DMS79 treated with DMSO at 0.1 percent for 48 hours (cell line): ENCODE measurements around the gene RPLP2.

Source experiments
- DNase-seq: peaks from one replicate; lab custom pipeline; 2025; lab: John Stamatoyannopoulos, UW

The RPLP2 gene

DNA sequence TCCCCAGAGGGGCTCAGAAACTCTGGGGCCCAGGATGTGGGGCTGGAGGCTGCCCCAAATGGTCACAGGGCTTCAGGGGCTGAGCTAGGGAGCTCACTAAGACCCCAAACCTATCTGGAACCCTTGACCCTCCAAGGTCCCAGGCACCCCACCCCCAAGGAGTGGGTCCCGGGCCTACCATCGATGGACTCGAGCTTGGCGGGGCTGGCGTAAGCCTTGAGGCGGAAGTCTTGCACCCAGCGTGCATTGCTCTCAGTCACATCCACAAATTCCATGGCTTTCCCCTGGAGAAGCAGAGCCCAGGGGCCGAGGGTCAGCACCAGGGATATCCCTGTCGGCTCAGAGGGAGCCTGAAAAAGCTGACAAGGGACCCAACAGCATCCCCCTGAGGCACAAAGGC, 35.9 kb upstream of the RPLP2 start:
- DNase-seq: no peak

DNA sequence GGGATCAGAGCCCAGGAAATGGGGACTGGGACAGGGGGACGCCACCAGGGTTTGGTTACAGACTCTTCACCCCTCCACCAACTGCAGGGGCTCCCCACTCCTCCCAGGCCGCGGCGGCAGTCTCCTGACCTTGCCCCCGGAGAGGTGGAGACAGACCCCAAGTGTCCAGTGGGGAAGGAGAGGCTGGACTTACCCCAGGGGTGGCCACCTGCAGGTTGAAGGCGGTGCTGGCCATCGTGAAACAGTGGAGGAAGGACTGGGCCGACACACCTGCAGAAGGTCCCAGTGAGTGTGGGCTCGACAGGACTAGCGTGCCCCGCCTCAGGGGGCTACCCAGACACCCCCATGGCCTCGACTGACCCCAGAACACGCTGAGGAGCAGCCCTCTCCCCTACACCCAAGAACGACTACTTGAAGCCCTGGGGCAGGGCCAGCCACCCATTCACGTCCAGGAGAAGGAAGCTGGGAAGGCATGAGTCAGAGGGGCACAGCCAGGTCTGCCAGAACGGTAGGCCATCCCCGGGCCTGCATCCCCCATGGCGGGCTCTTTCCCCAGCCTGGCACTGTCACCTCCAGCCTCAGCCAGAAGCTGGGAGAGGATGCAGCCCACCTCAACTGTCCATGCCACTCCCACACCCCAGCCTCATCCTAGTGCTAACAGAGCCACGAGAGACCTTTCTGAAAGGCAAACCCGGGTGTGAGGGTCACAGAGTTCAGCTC, 34.7 kb upstream of the RPLP2 start:
- no peak for DNase-seq

DNA sequence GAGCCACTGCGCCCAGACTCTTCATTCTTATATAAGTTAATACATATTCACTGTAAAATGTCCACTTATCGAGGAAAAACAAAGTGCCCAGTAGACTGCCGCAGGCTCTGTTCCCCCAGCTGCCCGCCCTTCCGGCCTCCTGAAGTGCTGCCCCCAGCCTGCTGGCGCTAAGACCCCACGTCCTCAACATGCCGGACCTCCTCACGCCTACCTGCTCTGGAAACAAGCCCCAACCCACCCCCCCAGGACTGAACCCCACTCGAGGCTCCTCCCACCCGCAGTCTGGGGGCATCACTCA, 33.6 kb upstream of the RPLP2 start:
- DNase-seq: no peak

DNA sequence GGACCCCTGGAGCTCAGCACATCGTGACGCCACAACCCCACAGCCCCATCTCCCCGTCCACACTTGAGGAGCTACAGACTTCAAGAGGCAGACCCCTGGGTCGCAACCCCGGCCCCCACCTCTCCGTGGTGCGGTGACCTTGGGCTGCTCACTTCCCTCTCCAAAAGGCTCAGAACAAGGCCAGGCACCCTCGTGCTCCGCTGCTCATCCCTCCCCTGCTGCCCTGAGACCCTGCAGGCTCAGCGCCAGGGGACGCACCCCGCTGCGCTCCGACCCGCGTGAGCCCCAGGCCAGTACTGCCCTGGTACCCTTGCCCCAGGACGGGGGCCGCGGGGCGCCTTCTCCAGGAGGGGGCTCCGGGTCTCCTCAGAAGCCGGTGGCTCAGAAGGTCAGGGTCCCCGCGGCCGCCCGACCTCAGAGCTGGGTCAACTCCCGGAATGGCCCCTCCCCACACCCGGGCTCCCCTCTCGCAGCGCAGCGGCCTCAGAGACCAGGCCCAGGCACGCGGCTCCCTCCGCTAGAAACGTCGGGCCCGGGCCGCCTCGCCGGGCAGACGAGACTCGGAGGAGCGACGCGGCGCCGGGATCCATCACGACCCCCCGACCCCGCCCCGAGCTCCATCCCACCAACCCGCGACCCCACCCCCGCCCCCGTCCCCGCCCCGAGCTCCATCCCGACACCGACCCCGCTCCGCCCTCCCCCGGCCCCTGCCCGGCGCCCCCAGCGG, 33.0 kb upstream of the RPLP2 start:
- no peak for DNase-seq

DNA sequence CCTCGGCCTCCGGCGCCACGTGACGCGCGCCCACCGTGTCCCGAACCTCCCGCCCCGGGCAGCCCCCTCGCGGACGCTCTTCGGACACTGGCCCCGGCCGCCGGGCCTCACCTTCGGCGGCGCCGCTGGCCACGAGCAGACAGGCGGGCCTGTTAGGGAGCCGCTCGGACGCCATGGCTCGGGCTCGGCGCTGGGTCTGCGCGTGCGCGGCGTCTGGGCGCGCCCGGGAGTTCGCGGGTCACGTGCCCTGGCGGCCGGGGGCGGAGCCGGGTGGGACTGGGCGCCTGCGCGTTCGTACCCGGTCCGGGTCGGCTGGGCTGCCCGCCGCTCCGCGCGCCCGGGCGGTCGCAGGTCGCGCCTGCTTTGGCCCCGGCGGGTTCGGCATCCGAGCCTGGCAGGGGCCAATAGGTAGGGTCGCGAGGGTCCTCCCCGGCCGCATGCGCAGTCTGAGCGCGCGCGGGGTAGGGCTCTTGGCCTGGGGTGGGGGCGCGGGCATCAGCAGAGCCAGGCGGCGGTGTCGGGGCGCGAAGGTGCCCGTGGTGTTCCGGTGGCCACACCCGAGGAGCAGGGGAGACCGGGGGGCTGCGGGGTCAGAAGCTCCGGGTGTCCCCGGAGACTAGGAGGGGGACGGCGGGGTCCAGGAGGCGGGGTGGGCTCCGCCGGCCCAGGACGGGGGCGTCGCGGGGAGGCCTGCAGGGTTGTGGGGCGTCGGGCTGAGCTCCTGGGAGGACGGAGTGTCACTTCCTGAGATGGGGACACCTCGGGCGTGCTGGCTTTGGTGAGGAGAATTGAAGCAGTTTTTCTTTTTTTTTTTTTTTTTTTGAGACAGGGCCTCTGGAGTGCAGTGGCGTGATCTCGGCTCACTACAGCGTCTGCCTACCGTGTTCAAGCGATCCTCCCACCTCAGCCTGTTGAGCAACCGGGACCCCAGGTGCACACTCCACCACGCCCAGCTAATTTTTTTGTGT, 32.2 kb upstream of the RPLP2 start, which contains the start of gene GATD1:
Gene GATD1, minus strand, starts transcription at position 200 of the 968 bp plus-strand sequence. Its CDS starts 25 bp downstream, at position 175.
- DNase-seq: peak; percentile 39

DNA sequence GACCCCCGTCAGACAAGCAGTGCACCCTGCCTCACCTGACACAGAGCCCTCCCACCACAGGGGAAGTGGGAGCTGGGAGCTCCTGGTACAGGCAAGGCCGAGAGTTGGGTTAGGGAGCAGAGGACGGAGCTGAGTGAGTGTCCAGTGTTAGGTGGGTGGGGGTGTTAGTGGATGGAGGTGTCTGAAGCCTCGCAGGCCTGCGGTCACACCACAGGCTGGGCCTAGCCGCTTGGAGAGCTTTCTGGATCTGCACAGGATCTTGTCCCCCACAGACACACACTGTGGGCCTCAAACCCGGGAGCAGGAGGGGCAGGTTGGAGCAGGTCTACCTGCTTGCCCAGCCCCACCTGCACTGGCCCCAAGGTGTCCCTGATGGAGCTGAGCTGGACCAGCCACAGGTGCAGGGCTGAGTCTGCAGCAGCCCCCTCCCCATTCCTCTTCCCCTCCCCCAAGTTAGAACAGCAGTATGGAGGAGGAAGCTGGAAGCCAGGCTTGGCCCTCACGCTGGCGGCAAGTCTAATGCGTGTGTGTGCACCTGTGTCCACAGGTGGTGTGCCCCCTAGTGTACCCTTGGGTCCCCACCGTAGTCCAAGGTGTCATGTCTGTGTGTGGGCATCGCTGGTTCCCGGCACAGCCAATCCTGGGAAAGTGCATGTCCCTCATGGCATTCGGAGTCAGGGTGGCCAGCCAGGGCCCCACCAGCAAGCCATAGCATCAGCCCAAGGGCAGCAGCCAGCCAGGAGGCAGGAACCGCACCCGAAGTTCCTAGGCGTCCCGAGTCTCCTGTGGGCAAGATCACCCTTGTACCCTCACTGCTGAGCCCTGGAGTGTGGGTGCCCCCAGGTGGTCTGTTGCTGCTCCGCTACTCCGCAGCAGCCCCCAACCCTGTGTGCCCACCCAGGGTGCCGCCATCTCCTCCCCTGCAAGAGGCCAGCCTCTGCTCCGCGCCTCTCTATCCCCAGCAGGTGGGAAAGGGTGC, 30.5 kb upstream of the RPLP2 start:
- no peak for DNase-seq

DNA sequence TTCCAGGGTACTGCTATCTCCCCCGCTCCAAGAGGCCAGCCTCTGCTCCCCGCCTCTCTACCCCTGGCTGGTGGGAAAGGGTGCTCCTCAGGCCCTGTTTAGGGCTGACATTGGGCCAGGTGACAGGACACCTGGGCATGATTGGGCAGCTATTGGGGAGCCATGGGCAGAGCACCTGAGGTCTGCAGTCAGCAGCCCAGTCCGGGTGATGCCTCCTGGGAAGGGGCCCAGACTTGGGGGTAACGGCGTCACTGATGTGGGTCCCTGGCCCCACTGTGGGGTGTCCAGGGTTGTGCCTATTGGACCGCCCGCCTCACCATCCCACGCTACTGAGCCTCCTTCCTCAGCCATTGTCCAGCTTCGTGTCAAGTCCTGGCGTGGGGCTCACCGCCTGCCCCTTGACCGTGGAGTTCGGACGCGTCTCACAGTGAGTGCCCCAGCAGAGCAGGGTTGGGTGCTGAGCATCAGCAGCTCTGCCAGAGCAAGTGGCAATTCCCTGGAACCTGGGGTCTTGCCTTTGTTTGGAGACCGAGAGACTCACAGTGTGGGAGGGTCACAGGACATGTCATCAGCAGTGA, 29.7 kb upstream of the RPLP2 start:
- DNase-seq: no peak

DNA sequence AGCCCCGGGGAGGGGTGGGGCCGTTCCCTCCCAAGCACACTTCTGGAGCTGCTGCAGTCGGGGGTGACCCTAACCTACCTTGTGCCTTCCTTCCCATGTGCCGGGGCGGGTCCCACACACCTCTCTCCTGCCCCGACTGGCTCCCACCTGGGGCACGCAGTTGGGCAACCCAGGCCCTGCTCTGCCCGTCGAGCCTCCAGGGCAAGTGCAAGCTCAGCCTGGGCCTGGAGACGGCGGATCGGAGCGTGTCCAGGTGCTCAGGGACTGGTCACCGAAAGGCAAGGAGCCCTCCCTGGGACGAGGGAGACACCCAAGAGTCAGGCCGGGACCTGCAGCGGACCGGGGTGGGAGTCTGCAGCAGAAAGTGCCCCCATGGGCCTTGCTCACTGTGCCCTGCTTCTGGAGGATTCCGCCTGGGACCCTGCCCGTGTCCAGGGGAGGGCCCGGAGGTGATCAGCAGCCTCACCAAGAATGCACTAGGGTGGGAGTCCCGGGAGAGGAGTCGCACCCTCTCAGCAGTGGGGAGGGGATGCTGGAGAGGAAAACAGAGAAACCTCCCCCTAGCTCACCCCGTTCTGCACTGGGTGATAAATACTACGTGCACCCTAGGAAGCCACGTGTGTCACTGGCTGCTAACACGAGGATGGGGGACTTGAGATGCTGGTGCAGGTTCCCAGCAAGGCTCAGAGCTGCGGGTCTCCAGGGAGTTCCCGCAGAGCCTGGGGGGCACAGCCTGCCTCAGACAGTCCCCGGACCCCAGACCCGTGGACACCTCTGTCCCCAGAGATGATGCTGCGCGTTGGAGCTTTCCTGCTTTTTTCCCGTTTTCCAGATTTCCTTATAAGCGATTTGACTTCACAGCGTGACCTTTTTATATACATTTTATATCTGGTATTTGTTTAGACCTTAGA, 27.2 kb upstream of the RPLP2 start:
- no peak for DNase-seq

DNA sequence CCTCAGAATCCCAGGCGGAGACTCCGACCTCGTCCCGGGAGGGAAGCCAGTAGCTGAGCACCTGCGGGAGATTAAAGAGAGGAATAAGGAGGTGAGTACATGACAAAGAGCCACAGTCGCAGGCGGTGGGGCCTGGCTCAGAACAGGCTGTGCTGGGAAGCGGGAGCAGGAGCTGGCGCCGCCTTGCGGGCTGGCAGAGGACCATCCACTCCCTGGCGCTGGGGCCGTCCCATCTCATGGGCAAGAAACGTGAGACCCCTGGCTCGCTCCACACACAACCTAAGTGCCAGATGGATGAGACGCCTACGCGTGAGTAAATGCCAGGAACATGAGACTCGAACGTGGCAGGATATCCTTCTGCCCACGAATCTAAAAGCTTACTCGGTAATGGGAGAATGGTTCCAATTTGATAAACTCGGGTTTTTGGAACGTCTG, 26.2 kb upstream of the RPLP2 start:
- peak; percentile 66 for DNase-seq

DNA sequence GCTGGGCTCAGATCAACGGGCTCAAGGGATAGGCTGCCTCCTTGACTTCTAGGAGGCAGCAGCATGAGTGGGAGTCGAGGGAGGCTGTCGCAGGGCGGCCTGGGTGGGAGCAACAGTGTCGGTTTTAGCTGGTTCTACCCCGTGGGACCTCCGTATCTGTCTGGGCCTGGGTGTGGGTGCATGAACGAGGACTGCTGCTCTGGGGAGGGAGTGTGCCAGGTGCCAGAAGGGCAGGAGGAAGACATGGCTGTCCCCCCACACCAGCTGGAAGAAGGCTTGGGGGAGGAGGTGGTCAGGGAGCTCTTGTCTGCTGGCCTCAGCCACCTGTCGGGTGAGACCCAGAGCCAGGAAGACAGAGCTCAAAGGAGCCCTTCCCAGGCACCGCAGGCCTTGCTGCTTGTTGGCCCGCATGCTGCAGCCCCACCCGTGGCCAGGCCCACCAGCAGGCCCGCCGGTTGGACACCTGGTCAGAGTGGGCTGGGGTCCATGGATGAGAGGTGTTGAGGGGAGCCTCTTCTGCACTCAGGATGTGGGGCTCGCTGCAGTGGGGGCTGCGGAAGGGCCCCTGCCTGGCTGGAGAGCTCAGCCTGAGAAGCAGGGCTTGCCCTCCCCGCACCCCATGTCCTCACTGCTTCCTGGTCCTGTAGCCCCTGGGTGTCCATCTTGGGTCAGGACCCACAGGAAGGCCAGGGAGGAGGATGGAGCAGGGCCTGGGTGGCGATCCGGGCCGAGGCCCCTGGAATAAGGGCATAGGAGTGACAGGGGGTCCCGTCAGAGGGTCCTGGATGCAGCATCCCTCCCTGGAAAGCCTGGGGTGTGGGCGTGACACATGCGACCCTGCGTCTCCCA, 23.3 kb upstream of the RPLP2 start:
- DNase-seq: no peak

DNA sequence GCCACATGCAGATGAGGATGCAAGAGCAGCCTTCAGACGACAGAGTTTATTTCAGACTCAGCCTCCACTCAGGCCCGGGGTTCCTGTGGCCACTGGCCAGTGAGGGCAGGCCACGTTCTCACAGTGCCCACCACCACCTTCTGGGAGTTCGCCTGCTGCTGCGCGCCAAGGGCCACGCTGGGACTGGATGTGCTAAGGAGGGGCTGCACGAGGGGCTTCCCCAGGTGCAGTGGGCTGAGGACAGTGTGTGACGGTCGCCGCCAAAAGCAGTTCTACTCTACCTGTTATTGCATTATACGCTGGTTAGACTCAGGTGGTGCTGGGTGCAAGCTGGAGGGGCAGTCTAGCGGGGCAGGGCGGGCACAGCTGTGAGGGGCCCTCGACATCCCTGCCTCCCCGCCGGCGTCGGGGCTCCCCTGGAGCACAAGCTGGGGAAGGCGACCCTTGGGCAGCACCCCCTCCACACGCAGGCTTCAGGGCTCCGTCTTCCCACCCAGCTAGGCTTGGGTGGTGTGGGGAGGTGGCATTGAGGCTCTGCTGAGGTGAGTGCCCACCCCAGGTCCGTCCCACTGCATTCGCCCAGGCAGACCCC, 22.6 kb upstream of the RPLP2 start:
- no peak for DNase-seq

DNA sequence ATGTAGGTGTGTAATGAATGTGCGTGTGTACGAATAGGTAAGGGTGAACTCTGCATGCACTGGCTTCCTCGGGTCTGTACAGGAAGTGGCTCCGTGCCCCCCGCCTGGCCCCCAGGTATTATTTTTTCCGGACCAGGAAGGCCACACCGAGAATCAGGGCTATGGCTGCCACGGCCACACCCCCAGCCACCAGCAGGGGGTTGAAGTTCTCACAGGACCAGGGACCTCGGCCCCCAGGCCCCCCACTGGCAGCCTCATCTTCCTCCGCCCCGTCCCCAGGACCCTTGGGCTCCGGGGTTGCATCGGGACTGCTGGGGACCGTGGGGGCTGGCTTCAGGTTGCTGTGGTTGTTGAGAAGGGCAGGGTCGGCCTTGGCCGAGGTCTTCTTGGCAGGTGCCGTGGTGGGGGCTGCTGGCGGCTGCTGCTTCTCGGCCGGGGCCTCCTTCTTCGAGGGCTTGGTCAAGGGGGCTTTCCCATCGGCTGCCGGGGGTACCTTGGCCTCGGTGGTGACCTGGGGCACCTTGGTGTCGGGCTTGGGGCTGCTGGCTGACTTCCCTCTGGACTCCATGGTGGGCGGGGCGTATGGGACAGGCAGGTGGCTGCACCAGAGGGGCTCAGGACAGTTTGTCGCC, 21.6 kb upstream of the RPLP2 start:
- DNase-seq: no peak

DNA sequence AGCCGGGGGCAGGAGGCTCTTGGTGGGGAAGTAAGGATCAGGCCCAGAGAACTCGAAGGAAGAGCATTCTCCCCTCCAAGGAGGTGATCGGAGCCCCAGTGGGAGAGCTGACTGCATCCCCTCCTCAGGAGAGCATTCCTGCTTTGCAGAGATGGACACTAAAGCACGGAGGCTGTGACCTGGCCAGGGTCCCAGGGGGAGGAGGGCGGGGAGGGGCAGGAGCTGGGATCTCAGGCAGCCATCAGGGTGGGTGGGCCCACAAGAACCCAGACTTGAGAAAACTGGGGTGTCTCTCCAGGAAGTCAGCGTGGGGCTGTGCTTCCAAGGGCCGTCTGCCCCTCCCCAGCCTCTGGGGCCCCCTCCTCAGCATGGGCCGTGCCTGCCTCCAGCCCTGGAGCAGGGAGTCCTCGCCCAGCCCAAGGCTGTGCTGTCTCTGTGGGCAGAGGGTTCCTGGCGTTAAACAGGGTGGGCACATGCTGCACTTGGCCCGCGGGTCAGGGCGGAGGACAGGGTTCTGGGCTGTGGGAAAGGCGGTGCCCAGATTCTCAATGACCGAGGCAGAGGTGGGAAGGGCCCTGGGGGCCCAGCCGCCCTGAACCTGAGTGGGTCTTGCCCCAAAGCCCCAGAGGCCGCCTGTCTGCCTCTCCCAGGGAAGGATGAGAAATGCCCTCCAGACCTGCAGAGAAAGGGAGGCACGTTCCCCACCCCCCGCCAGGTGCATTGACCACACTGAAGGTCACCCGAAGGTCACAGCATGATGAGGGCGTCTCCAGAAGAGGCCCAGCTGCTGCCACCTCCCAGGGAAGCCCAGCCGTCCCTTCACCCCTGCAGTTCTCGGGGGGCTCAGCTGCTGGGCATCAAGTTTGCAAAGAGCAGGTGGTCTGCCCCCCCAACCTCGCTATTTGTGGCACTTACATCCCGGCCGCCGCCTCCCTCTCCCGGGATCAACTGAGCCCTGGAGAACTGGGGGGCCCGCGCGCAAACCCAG, 20.5 kb upstream of the RPLP2 start:
- DNase-seq: no peak

DNA sequence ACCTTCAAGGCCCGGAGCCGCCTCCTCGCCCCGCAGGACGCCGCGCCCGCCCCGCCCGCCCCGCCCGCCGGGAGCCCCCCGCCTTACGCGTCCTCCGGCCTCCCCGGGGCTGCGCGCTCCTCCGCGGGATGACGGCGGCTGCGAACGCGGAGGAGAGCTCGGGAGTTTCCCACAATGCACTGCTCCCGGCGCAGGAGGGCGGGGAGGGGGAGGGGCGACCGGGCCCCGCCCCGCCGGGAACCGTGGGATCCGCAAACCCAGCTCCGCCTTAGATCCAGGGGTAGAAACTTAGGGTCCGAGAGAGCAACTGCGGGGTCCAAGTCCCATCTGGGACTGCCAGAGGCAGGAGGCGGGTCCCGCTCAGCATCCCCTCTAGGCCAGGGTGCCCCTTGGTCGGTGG, 19.8 kb upstream of the RPLP2 start, which contains the start of gene CEND1:
Gene CEND1, minus strand, starts transcription at position 148 of the 400 bp plus-strand sequence. CDS start 1,514 bp downstream, outside the sequence.
- DNase-seq: no peak

DNA sequence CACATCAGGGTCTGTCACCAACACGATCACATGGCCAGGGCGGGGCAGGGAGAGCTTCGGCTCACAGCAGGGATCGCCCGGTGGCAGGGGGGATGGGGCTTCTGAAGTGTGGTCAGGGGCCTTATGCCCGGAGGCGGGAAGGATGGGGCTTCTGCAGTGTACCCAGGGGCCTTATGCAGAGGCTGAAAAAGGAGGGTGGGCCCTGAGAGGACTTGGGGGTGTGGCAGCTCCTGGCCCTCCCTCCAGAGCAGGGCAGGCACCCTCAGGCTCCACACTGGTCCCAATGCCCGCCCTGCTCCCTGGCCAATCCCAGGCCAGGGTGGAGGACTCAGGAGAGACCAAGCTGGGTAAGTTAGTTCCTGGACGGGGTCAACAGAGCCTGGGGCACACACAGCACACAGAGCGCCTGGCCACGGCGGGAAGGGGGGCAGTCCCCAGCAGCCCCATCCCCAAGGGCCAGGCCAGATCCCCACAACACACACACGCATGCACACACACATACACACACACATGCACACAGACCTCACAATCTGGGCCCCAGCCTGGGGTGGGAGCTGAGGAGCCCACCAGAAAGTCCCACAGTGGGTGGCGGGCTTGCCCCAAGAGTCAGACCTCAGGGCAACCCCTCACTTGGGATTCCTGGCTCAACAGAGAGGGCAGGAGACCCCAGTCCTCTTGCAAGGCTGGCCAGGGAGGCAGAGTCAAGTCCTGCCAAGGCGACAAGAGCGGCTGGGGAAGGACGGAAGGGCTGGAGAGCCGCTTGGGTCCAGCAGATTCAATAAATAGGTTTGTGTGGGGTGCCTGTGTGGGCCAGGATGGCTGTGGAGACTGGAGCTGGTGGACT, 18.8 kb upstream of the RPLP2 start:
- no peak for DNase-seq
